GM23338 (cell line): Measurements from ENCODE around the gene MYT1.

Source experiments
- CREB1 ChIP-seq: fragments of 250-450 bp; sonication (Bioruptor Pico); IDR thresholded peaks from 2 replicates; pipeline ENCODE4 v1.5.0; 2020; ENCODE audit warnings: low read depth, mild to moderate bottlenecking, moderate library complexity
- EZH2 ChIP-seq: fragments of 200-600 bp; sonication (generic); IDR thresholded peaks from one replicate; pipeline ENCODE4 v1.8.0; 2017; ENCODE audit warnings: antibody characterized with exemption, mild to moderate bottlenecking, low read depth; ENCODE audit not compliant: unreplicated experiment
- POLR2AphosphoS5 ChIP-seq: IDR thresholded peaks from 2 replicates; pipeline ENCODE4 v1.6.1; 2016; ENCODE audit warnings: antibody characterized with exemption, low read depth
- TF ChIP-seq, protein P1 (sequence below): IDR thresholded peaks from 2 replicates; pipeline ENCODE4 v1.6.1; 2016; ENCODE audit warnings: antibody characterized with exemption
- TF ChIP-seq, protein P2 (sequence below), 2 experiments: fragments of 200-600 bp in 1 of 2; sonication (generic) in 1 of 2; conservative IDR thresholded peaks; 2 replicates each; pipeline versions ENCODE4 v1.5.1 to v1.6.1; 2016 to 2017; ENCODE audit warnings: antibody characterized with exemption in 2 of 2, low read depth in 2 of 2, mild to moderate bottlenecking in 2 of 2, moderate library complexity in 1 of 2

DNA sequence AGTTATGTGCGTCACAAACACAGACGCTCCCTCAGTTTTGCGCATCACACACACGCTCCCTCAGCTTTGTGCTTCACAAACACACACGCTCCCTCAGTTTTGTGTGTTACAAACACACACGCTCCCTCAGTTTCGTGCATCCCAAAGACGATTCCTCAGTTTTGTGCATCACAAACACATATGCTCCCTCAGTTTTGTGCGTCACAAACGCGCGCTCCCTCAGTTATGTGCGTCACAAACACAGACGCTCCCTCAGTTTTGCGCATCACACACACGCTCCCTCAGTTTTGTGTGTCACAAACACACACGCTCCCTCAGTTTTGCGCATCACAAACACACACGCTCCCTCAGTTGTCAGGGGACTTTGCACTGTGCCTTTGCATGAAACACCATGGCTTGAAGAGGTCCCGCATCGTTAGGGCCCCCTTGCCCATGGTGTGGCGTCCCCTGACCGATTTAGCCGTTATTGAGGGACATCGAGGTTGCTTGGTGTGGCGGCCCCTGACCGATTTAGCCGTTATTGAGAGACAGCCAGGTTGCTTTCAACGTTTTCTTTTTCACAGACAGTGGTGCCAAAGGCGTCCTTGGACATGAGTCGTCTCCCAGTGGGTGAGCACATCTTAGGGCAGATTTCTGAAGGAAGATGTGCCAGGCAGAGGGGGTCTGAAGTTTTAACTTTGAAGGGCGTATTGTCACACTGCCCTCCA is 28.1 kb upstream of the MYT1 start:
- no peak for TF ChIP-seq POLR2AphosphoS5
- no peak for TF ChIP-seq EZH2
- TF ChIP-seq CREB1 (CRISPR knock-in tag): no peak
- TF ChIP-seq, protein P1, sequence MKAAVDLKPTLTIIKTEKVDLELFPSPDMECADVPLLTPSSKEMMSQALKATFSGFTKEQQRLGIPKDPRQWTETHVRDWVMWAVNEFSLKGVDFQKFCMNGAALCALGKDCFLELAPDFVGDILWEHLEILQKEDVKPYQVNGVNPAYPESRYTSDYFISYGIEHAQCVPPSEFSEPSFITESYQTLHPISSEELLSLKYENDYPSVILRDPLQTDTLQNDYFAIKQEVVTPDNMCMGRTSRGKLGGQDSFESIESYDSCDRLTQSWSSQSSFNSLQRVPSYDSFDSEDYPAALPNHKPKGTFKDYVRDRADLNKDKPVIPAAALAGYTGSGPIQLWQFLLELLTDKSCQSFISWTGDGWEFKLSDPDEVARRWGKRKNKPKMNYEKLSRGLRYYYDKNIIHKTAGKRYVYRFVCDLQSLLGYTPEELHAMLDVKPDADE: no peak
- TF ChIP-seq, protein P2, sequence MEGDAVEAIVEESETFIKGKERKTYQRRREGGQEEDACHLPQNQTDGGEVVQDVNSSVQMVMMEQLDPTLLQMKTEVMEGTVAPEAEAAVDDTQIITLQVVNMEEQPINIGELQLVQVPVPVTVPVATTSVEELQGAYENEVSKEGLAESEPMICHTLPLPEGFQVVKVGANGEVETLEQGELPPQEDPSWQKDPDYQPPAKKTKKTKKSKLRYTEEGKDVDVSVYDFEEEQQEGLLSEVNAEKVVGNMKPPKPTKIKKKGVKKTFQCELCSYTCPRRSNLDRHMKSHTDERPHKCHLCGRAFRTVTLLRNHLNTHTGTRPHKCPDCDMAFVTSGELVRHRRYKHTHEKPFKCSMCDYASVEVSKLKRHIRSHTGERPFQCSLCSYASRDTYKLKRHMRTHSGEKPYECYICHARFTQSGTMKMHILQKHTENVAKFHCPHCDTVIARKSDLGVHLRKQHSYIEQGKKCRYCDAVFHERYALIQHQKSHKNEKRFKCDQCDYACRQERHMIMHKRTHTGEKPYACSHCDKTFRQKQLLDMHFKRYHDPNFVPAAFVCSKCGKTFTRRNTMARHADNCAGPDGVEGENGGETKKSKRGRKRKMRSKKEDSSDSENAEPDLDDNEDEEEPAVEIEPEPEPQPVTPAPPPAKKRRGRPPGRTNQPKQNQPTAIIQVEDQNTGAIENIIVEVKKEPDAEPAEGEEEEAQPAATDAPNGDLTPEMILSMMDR (conservative IDR thresholded peaks at IDR 0.05; ENCODE audit: low read depth in 2 of 2): no peak
